Esophagus muscularis mucosa (tissue), 4 donors: ENCODE measurements around the gene EPB41.

ENCODE experiments used
- EP300 ChIP-seq: sonication (generic); formaldehyde crosslinking; IDR thresholded peaks from one replicate; pipeline ENCODE4 v1.6.1; 2017; ENCODE audit warnings: antibody characterized with exemption
- POLR2A ChIP-seq: fragments of 450-650 bp; IDR thresholded peaks from one replicate; pipeline ENCODE4 v1.6.1; 2017; ENCODE audit warnings: antibody characterized with exemption, moderate library complexity, mild to moderate bottlenecking, low read depth
- POLR2AphosphoS5 ChIP-seq, 2 donors: sonication (generic); formaldehyde crosslinking; IDR thresholded peaks; one replicate each; pipeline ENCODE4 v1.6.1; 2017; ENCODE audit warnings: antibody characterized with exemption in 2 of 2
- TF ChIP-seq, protein P1 (sequence below), 3 experiments: fragments of 200-600 bp in 2 of 3; fragments of 450-650 bp in 1 of 3; sonication (generic) in 2 of 3; IDR thresholded peaks; one replicate each; pipeline ENCODE4 v1.5.1; 2017 to 2019; ENCODE audit warnings: antibody characterized with exemption in 3 of 3, mild to moderate bottlenecking in 2 of 3, moderate library complexity in 1 of 3

- TF ChIP-seq, protein P1, sequence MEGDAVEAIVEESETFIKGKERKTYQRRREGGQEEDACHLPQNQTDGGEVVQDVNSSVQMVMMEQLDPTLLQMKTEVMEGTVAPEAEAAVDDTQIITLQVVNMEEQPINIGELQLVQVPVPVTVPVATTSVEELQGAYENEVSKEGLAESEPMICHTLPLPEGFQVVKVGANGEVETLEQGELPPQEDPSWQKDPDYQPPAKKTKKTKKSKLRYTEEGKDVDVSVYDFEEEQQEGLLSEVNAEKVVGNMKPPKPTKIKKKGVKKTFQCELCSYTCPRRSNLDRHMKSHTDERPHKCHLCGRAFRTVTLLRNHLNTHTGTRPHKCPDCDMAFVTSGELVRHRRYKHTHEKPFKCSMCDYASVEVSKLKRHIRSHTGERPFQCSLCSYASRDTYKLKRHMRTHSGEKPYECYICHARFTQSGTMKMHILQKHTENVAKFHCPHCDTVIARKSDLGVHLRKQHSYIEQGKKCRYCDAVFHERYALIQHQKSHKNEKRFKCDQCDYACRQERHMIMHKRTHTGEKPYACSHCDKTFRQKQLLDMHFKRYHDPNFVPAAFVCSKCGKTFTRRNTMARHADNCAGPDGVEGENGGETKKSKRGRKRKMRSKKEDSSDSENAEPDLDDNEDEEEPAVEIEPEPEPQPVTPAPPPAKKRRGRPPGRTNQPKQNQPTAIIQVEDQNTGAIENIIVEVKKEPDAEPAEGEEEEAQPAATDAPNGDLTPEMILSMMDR (IDR thresholded peaks at IDR 0.05) = no peak
- TF ChIP-seq EP300 (no peak), POLR2A (no peak), POLR2AphosphoS5 (IDR thresholded peaks at IDR 0.05) (no peak)
Measured at GRCh38 chr1:29002792-29003191, 88.4 kb downstream of the EPB41 start.
